GM19324 (cell line): ENCODE results near the gene LSM11.
A peak's percentile ranks its signal among the peaks of the same experiment; 100 is the strongest.
"Not testable (repeated sequence)": the region's sequence is repeated elsewhere in the genome, so short reads cannot be mapped to it uniquely, and the experiment has no call there.

ENCODE experiments used
- ATAC-seq: cut with Tn5 transposase; IDR thresholded peaks from one replicate; pipeline ENCODE4 v1.9.1; 2021; ENCODE audit warnings: mild to moderate bottlenecking, moderate library complexity; ENCODE audit not compliant: unreplicated experiment, low FRiP score

LSM11 gene

DNA sequence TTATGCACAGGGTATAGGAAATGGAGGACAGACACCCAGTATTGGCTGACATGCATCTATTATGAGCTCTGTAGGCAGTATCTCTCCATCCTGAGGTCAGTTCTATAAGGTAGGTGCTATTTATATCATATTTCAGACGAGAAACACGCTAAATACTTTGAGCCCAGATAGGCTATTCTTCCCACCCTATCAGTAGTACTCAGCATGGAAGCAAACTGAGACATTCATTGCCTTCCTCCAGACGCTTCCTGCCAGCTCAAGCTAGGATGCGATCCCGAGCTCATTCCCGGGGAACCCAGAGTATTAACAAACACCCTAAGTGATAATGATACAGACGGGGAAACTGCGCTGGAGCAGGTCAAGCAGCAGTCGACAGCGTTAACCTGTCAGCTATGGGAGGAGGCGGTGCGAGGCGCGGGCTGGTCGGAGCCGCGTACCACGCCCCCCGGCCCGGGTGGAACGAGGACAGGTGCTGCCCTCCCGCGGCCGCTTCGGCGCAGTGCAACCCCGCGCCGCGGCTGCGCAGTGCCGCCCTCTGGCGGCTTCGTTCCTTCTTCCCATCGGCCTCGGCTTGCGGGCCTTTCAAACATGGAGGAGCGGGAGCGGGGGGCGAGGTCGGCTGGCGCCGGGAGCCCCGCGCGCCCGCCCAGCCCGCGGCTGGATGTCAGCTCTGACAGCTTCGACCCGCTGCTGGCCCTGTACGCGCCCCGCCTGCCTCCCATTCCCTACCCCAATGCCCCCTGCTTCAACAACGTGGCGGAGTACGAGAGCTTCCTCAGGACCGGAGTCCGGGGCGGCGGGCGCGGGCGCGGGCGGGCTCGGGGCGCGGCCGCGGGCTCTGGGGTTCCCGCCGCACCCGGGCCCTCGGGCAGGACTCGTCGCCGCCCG lies at the start of gene LSM11:
Gene LSM11 (plus strand): TSS at position 550 of the 888 bp plus-strand sequence. CDS start 39 bp downstream, at position 589.
- peak; percentile 92 for ATAC-seq

DNA sequence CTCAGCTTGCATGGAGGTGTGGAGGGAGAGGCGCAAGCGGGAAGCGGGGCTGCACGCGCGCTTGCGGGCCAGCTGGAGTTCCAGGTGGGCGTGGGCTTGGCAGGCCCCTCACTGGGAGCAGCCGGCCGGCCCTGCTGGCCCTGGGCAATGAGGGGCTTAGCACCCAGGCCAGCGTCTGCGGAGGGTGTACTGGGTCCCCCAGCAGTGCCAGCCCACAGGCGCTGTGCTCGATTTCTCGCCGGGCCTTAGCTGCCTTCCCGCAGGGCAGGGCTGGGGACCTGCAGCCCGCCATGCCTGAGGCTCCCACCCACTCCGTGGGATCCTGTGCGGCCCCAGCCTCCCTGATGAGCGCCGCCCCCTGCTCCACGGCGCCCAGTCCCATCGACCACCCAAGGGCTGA lies 49.7 kb upstream of the LSM11 start:
- ATAC-seq, result not testable (repeated sequence)

- not testable (repeated sequence) for ATAC-seq
These were observed 47.4 kb upstream of the LSM11 start for GRCh38 chr5:157696154-157696553.

- ATAC-seq, result not testable (repeated sequence)
These were observed 44.8 kb upstream of the LSM11 start for GRCh38 chr5:157698674-157699073.

GRCh38 chr5:157703736-157704135 lies 39.8 kb upstream of the LSM11 start:
- ATAC-seq, result no peak

GRCh38 chr5:157708866-157709265 lies 34.6 kb upstream of the LSM11 start:
- ATAC-seq, result no peak

DNA sequence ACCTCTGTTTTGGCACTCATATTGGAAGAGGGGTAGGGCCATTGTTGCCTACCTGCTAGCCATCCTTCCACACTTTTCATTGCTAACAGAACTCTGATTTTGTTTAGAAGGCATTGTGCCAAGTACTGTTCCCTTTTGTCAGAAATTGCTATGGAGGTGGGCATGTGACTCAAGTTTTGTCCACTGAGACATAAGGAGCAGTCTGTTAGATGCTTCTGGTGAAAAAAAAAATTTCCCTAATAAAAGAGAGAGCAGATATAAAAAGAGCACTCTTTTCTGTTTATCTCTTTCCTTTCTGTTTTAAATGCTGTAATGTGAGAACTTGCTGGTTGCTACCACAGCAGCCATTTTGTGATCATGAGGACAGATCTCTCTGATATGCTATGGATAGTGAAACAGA lies 34.2 kb upstream of the LSM11 start:
- no peak for ATAC-seq

- ATAC-seq, result no peak
These were observed 33.1 kb upstream of the LSM11 start for GRCh38 chr5:157710431-157710830.

GRCh38 chr5:157710882-157711281 lies 32.6 kb upstream of the LSM11 start:
- ATAC-seq, result no peak

GRCh38 chr5:157713830-157714595 lies 29.5 kb upstream of the LSM11 start:
- no peak for ATAC-seq

- ATAC-seq, result no peak
These were observed 29.0 kb upstream of the LSM11 start for GRCh38 chr5:157714596-157714864.

- no peak for ATAC-seq
These were observed 25.0 kb upstream of the LSM11 start for GRCh38 chr5:157718519-157718918.

- ATAC-seq, result no peak
These were observed 24.3 kb upstream of the LSM11 start for GRCh38 chr5:157719245-157719644.

DNA sequence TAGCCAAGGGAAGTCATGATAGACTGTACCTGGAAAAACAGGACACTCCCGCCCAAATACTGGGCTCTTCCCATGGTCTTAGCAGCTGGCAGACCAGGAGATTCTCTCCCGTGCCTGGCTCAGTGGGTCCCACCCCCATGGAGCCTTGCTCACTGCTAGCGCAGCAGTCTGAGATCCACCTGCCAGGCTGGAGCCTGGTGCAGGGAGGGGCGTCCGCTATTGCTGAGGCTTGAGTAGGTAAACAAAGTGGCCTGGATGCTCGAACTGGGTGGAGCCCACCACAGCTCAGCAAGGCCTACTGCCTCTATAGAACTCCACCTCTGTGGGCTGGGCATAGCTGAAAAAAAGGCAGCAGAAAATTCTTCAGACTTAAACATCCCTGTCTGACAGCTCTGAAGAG lies 22.4 kb upstream of the LSM11 start:
- no peak for ATAC-seq

GRCh38 chr5:157722895-157723294 lies 20.6 kb upstream of the LSM11 start:
- ATAC-seq, result not testable (repeated sequence)

DNA sequence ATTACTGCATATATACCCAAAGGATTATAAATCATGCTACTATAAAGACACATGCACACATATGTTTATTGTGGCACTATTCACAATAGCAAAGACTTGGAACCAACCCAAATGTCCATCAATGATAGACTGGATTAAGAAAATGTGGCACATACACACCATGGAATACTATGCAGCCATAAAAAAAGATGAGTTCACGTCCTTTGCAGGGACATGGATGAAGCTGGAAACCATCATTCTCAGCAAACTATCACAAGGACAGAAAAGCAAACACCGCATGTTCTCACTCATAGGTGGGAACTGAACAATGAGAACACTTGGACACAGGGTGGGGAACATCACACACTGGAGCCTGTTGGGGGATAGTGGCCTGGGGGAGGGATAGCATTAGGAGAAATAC lies 16.9 kb upstream of the LSM11 start:
- ATAC-seq, result not testable (repeated sequence)

- not testable (repeated sequence) for ATAC-seq
These were observed 15.7 kb upstream of the LSM11 start for GRCh38 chr5:157727858-157728257.

- peak; percentile 52 for ATAC-seq
These were observed 13.7 kb upstream of the LSM11 start for GRCh38 chr5:157729858-157730257.

GRCh38 chr5:157730900-157731271 lies 12.6 kb upstream of the LSM11 start:
- ATAC-seq, result no peak

- peak; percentile 95 for ATAC-seq
These were observed 12.0 kb upstream of the LSM11 start, which contains the start of gene THG1L for GRCh38 chr5:157731272-157732129. TSS of gene THG1L (plus strand) at chr5:157731420. CDS start at chr5:157731441, 21 bp downstream.

DNA sequence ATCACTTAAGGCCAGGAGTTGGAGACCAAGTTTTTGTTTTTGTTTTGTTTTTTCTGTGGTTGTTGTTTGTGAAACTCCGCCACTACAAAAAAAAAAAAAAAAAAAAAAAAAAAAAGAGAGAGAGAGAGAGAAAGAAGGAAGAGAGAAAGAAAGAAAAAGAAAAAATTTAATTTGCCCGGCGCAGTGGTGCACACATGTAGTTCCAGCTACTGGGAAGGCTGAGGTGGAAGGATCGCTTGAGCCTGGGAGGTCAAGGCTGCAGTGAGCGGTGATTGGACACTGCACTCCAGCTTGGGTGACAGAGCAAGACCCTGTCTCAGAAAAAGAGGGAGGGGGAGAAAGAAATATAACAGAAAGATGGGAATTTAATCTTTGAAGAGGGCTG lies 11.4 kb upstream of the LSM11 start:
- no peak for ATAC-seq
